Osteocyte (in vitro differentiated cells): ENCODE measurements around the gene ROPN1L. TPM values are rescaled to one million over a fixed set of nuclear protein-coding genes. Genes with fewer than 3 reads are reported as not detected.

Source experiments
- DNase-seq: peaks from one replicate; pipeline ENCODE4 v3.0.0; 2021; ENCODE audit warnings: mixed read lengths; ENCODE audit not compliant: unreplicated experiment; ENCODE audit errors: extremely low spot score
- H3K27ac Mint-ChIP-seq: one replicate; pipeline ENCODE4 v1.8.0; 2021; ENCODE audit warnings: mild to moderate bottlenecking, mixed read lengths; ENCODE audit not compliant: unreplicated experiment
- H3K27me3 Mint-ChIP-seq: one replicate; pipeline ENCODE4 v1.8.0; 2021; ENCODE audit warnings: mixed read lengths; ENCODE audit not compliant: unreplicated experiment
- H3K36me3 Mint-ChIP-seq: one replicate; pipeline ENCODE4 v1.8.0; 2021; ENCODE audit warnings: mixed read lengths; ENCODE audit not compliant: unreplicated experiment
- H3K4me1 Mint-ChIP-seq: one replicate; pipeline ENCODE4 v1.8.0; 2021; ENCODE audit warnings: mixed read lengths; ENCODE audit not compliant: unreplicated experiment
- H3K4me3 Mint-ChIP-seq: one replicate; pipeline ENCODE4 v1.8.0; 2021; ENCODE audit warnings: mild to moderate bottlenecking, moderate library complexity, mixed read lengths; ENCODE audit not compliant: unreplicated experiment
- H3K9me3 Mint-ChIP-seq: one replicate; pipeline ENCODE4 v1.8.0; 2021; ENCODE audit warnings: mixed read lengths; ENCODE audit not compliant: unreplicated experiment
- total RNA-seq: library from RNA; stranded (reverse); gene quantifications from 2 replicates; pipeline ENCODE4 v1.2.1, GENCODE V29; 2021
- TF ChIP-seq, protein P1 (sequence below): fragments of 200-600 bp; sonication (generic); IDR thresholded peaks from 2 replicates; pipeline ENCODE4 v1.5.0; 2021; ENCODE audit warnings: antibody characterized with exemption, mild to moderate bottlenecking, moderate library complexity

The ROPN1L gene
- total RNA-seq, 1 donor from 2014 or later, result not detected

DNA sequence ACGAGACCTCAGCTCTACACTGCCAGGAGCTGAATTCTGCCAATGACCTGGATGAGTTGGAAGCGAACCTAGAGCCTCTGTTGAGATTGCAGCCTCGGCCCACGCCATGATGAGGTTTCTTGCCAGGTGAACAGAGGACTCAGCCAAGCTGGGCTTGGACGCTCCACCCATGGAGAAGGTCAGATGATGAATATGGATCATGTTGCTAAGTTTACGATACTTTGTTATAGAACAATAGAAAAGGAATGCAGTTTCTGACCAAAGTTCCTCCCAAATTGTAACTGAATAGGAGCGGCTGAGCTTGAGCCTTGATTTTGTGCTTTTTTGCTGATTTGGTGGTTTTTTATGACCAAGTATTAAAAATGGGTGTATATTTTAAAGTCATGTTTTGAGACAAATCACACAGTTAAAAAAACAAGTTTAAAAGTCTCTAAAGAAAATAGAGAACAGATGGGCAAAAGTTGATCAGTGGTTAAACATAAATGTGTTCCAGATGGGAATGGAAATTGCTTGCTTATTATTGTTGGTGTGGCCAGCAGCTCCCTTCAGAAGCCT, 32.9 kb downstream of the ROPN1L start:
- Mint-ChIP-seq H3K4me3 (no peak overlapping the region), H3K36me3 (no peaks in the 10 kb centered on the region), H3K27ac (no peak overlapping the region), H3K4me1 (peaks cover 24% of the 10 kb centered on the region), H3K9me3 (no peaks in the 10 kb centered on the region), H3K27me3 (peaks cover 13% of the 10 kb centered on the region)
- TF ChIP-seq, protein P1, sequence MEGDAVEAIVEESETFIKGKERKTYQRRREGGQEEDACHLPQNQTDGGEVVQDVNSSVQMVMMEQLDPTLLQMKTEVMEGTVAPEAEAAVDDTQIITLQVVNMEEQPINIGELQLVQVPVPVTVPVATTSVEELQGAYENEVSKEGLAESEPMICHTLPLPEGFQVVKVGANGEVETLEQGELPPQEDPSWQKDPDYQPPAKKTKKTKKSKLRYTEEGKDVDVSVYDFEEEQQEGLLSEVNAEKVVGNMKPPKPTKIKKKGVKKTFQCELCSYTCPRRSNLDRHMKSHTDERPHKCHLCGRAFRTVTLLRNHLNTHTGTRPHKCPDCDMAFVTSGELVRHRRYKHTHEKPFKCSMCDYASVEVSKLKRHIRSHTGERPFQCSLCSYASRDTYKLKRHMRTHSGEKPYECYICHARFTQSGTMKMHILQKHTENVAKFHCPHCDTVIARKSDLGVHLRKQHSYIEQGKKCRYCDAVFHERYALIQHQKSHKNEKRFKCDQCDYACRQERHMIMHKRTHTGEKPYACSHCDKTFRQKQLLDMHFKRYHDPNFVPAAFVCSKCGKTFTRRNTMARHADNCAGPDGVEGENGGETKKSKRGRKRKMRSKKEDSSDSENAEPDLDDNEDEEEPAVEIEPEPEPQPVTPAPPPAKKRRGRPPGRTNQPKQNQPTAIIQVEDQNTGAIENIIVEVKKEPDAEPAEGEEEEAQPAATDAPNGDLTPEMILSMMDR, result no peak
- DNase-seq, result no peak

- H3K4me3 Mint-ChIP-seq, result no peak overlapping the region
- DNase-seq, result no peak
- no peaks in the 10 kb centered on the region for H3K9me3 Mint-ChIP-seq
- TF ChIP-seq, protein P1, result no peak
- H3K27me3 Mint-ChIP-seq, result peaks cover 13% of the 10 kb centered on the region
- no peak overlapping the region for H3K27ac Mint-ChIP-seq
- peaks cover 33% of the 10 kb centered on the region for H3K4me1 Mint-ChIP-seq
- no peaks in the 10 kb centered on the region for H3K36me3 Mint-ChIP-seq
Observed at GRCh38 chr5:10475931-10476676, 34.4 kb downstream of the ROPN1L start.

GRCh38 chr5:10476878-10477277, 35.2 kb downstream of the ROPN1L start:
- no peak for DNase-seq
- Mint-ChIP-seq H3K27me3 (peaks cover 13% of the 10 kb centered on the region), H3K9me3 (no peaks in the 10 kb centered on the region), H3K4me1 (peaks cover 33% of the 10 kb centered on the region), H3K27ac (no peak overlapping the region), H3K4me3 (no peak overlapping the region), H3K36me3 (no peaks in the 10 kb centered on the region)
- TF ChIP-seq, protein P1, result no peak

DNA sequence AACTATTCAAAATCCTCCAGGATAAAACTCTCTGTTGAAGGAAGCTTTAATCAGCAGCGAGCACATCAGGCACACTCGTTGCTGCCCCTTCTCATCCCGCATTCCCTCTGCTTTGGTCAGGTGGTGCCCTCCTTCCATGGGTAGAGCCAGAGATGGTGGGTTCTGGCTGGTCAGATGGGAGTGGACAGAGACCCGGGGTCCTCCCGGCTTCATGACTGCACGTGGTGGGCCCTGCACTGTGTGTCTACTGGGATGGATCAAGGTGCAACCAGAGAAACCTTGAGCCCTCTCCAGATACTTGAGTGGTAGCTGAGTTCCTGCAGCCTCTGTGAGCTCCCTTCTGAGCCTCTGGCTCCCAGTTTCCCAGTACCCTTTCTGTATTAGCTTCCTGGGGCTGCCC, 36.3 kb downstream of the ROPN1L start:
- Mint-ChIP-seq H3K4me1 (peaks cover 33% of the 10 kb centered on the region), H3K27ac (no peak overlapping the region), H3K27me3 (peaks cover 14% of the 10 kb centered on the region), H3K36me3 (no peaks in the 10 kb centered on the region), H3K4me3 (no peak overlapping the region), H3K9me3 (no peaks in the 10 kb centered on the region)
- no peak for DNase-seq
- TF ChIP-seq, protein P1, result no peak

GRCh38 chr5:10478436-10478835, 36.8 kb downstream of the ROPN1L start:
- no peak overlapping the region for H3K4me3 Mint-ChIP-seq

More at GRCh38 chr5:10478436-10478835, 36.8 kb downstream of the ROPN1L start:
- DNase-seq, result no peak
- H3K27ac Mint-ChIP-seq, result no peak overlapping the region
- H3K27me3 Mint-ChIP-seq, result peaks cover 13% of the 10 kb centered on the region
- no peaks in the 10 kb centered on the region for H3K36me3 Mint-ChIP-seq
- no peaks in the 10 kb centered on the region for H3K9me3 Mint-ChIP-seq
- TF ChIP-seq, protein P1, result no peak
- H3K4me1 Mint-ChIP-seq, result peaks cover 33% of the 10 kb centered on the region
